ENCODE measurements around the gene GTF2H1.
A peak's percentile ranks its signal among the peaks of the same experiment; 100 is the strongest.

The GTF2H1 gene

DNA sequence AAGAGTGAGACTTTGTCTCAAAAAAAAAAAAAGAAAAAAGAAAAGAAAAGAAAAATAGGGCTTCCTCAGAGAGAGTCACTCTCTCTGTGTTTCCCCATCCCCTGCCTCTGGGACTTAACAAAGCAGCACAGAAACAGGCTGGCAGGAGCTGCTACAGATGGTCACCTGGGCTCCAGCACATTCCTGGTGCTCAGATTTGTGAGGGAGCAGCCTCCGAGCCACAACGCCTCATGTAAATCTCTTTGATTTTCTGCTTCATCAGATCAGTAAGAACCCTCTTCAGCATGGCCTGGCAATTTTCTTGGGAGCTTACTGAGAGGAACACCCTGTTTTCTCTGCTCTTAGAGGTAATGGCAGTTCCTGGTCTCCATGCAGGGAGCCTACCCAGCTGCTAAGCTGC is 56.8 kb downstream of the GTF2H1 start:
- Histone ChIP-seq H3K27ac (ENCODE audit: low read length, poor library complexity, severe bottlenecking) (no peak overlapping the region), H3K14ac (ENCODE audit: low read length in 2 of 2) (no peak overlapping the region), H2AFZ (ENCODE audit: low read depth, low read length) (no peak overlapping the region), H4K8ac (ENCODE audit: low read length) (no peak overlapping the region), H3K36me3 (ENCODE audit: control insufficient read depth in 1 of 2, insufficient read depth in 2 of 2, low read depth in 1 of 2, low read length in 2 of 2) (no peaks in the 10 kb centered on the region), H3K4me3 (ENCODE audit: insufficient read depth in 1 of 2, low read depth in 1 of 2, low read length in 2 of 2) (no peak overlapping the region), H3K18ac (ENCODE audit: low read depth in 1 of 2, low read length in 2 of 2) (peak overlapping the region in 1 of 2 experiments; percentile 34), H3K79me1 (replicated peaks; ENCODE audit: low read length, poor library complexity, severe bottlenecking) (no peaks in the 10 kb centered on the region), H3K4me1 (ENCODE audit: control insufficient read depth, insufficient read depth, low read depth, low read length) (peaks cover 15% of the 10 kb centered on the region), H2BK12ac (ENCODE audit: low read length in 2 of 2) (no peak overlapping the region), H4K91ac (ENCODE audit: low read length) (no peak overlapping the region), H3K9me3 (ENCODE audit: control insufficient read depth, low read length) (no peaks in the 10 kb centered on the region), H3K9ac (ENCODE audit: low read length) (no peak overlapping the region), H2BK15ac (ENCODE audit: low read depth, poor library complexity, severe bottlenecking) (no peak overlapping the region), H2BK120ac (ENCODE audit: low read depth, low read length) (no peak overlapping the region), H3K4ac (ENCODE audit: low read depth in 1 of 2, low read length in 2 of 2) (no peak overlapping the region), H3K23ac (ENCODE audit: low read length in 2 of 2) (no peak overlapping the region), H2BK5ac (ENCODE audit: low read depth, low read length, poor library complexity, severe bottlenecking) (no peak overlapping the region), H2AK5ac (ENCODE audit: low read length, severe bottlenecking) (no peak overlapping the region), H3K27me3 (ENCODE audit: control insufficient read depth in 1 of 2, insufficient read depth in 1 of 2, low read length in 2 of 2) (no peaks in the 10 kb centered on the region), H3K4me2 (ENCODE audit: low read length, poor library complexity, severe bottlenecking) (no peak overlapping the region)
- 71% methylated on average over 2 of the region's 2 CpGs for WGBS
- DNase-seq, result no peak

DNA sequence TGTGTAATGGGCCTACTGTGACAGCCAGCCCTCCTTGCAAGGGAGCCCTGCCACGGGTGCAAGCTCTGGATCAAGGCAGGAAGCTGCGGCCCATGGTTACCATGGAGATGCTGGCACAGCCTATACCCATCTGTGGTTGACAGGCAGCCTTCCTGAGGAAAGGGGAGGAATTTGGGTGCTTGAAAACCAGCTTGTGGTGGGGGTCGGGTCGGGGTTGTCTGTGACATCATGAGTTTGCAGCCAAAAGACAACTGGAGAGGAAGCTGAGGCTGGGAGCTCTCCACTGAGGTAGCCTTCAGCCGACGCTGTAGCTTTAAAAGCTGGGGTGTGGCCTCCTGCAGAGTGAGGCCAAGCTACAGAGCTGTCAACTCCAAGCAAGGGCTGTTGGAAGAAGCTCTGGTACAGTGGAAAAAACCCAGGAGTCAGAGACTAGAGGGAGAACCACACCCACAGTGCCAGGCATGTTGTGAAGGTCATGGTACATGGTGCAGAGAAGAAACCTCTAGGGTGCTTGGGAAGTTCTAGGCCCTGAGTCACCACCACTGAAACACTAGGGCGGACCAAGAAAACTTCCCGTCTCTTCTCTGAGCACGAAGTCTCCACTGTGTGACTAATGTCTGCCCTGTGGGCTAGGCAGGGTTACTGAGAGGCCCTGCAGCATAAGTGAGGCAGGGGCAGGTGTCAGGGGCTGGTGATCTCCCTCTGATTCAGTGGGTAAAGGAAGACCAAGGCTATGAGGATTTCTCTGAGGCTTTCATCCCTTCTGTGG is 61.2 kb downstream of the GTF2H1 start:
- Histone ChIP-seq H3K23ac (ENCODE audit: low read length in 2 of 2) (no peak overlapping the region), H2BK15ac (ENCODE audit: low read depth, poor library complexity, severe bottlenecking) (peak overlapping the region; percentile 75), H2BK12ac (ENCODE audit: low read length in 2 of 2) (peak overlapping the region; percentile 84 to 100), H2AFZ (ENCODE audit: low read depth, low read length) (peak overlapping the region; percentile 75), H4K91ac (ENCODE audit: low read length) (peak overlapping the region; percentile 95), H3K4ac (ENCODE audit: low read depth in 1 of 2, low read length in 2 of 2) (peak overlapping the region; percentile 38 to 96), H3K4me2 (ENCODE audit: low read length, poor library complexity, severe bottlenecking) (peak overlapping the region; percentile 24), H3K79me1 (replicated peaks; ENCODE audit: low read length, poor library complexity, severe bottlenecking) (peaks cover 2% of the 10 kb centered on the region), H3K18ac (ENCODE audit: low read depth in 1 of 2, low read length in 2 of 2) (peak overlapping the region; percentile 95 to 99), H2AK5ac (ENCODE audit: low read length, severe bottlenecking) (peak overlapping the region; percentile 91), H2BK120ac (ENCODE audit: low read depth, low read length) (peak overlapping the region; percentile 71), H3K36me3 (ENCODE audit: control insufficient read depth in 1 of 2, insufficient read depth in 2 of 2, low read depth in 1 of 2, low read length in 2 of 2) (no peaks in the 10 kb centered on the region), H3K4me3 (ENCODE audit: insufficient read depth in 1 of 2, low read depth in 1 of 2, low read length in 2 of 2) (peak overlapping the region in 1 of 2 experiments; percentile 65), H3K9ac (ENCODE audit: low read length) (peak overlapping the region; percentile 92), H3K9me3 (ENCODE audit: control insufficient read depth, low read length) (no peaks in the 10 kb centered on the region), H2BK5ac (ENCODE audit: low read depth, low read length, poor library complexity, severe bottlenecking) (peak overlapping the region; percentile 87), H3K27me3 (ENCODE audit: control insufficient read depth in 1 of 2, insufficient read depth in 1 of 2, low read length in 2 of 2) (no peaks in the 10 kb centered on the region), H3K27ac (ENCODE audit: low read length, poor library complexity, severe bottlenecking) (peak overlapping the region; percentile 97), H4K8ac (ENCODE audit: low read length) (peak overlapping the region; percentile 90), H3K14ac (ENCODE audit: low read length in 2 of 2) (peak overlapping the region in 1 of 2 experiments; percentile 96), H3K4me1 (ENCODE audit: control insufficient read depth, insufficient read depth, low read depth, low read length) (peaks cover 20% of the 10 kb centered on the region)
- WGBS, result 10% methylated on average over 9 of the region's 9 CpGs
- peak; percentile 100 for DNase-seq

- Histone ChIP-seq H3K36me3 (ENCODE audit: control insufficient read depth in 1 of 2, insufficient read depth in 2 of 2, low read depth in 1 of 2, low read length in 2 of 2) (no peaks in the 10 kb centered on the region), H3K9ac (ENCODE audit: low read length) (peak overlapping the region; percentile 92), H3K79me1 (replicated peaks; ENCODE audit: low read length, poor library complexity, severe bottlenecking) (peaks cover 2% of the 10 kb centered on the region), H3K23ac (ENCODE audit: low read length in 2 of 2) (no peak overlapping the region), H3K27me3 (ENCODE audit: control insufficient read depth in 1 of 2, insufficient read depth in 1 of 2, low read length in 2 of 2) (no peaks in the 10 kb centered on the region), H3K14ac (ENCODE audit: low read length in 2 of 2) (peak overlapping the region in 1 of 2 experiments; percentile 44), H3K9me3 (ENCODE audit: control insufficient read depth, low read length) (no peaks in the 10 kb centered on the region), H2AFZ (ENCODE audit: low read depth, low read length) (no peak overlapping the region), H3K27ac (ENCODE audit: low read length, poor library complexity, severe bottlenecking) (peak overlapping the region; percentile 97), H3K4me3 (ENCODE audit: insufficient read depth in 1 of 2, low read depth in 1 of 2, low read length in 2 of 2) (peak overlapping the region in 1 of 2 experiments; percentile 65), H2BK120ac (ENCODE audit: low read depth, low read length) (peak overlapping the region; percentile 83), H2AK5ac (ENCODE audit: low read length, severe bottlenecking) (peak overlapping the region; percentile 91), H2BK12ac (ENCODE audit: low read length in 2 of 2) (peak overlapping the region; percentile 14 to 96), H3K18ac (ENCODE audit: low read depth in 1 of 2, low read length in 2 of 2) (peak overlapping the region; percentile 88 to 95), H2BK15ac (ENCODE audit: low read depth, poor library complexity, severe bottlenecking) (no peak overlapping the region), H4K91ac (ENCODE audit: low read length) (peak overlapping the region; percentile 89), H2BK5ac (ENCODE audit: low read depth, low read length, poor library complexity, severe bottlenecking) (peak overlapping the region; percentile 92), H4K8ac (ENCODE audit: low read length) (peak overlapping the region; percentile 90), H3K4me1 (ENCODE audit: control insufficient read depth, insufficient read depth, low read depth, low read length) (peaks cover 22% of the 10 kb centered on the region), H3K4me2 (ENCODE audit: low read length, poor library complexity, severe bottlenecking) (peak overlapping the region; percentile 24), H3K4ac (ENCODE audit: low read depth in 1 of 2, low read length in 2 of 2) (peak overlapping the region; percentile 38 to 92)
- WGBS, result 4% methylated on average over 3 of the region's 3 CpGs
- DNase-seq, result no peak
Measured at GRCh38 chr11:18384157-18384641, 61.8 kb downstream of the GTF2H1 start.

GRCh38 chr11:18390088-18390487 is 67.7 kb downstream of the GTF2H1 start:
- no peak overlapping the region for H2BK15ac ChIP-seq (ENCODE audit: low read depth, poor library complexity, severe bottlenecking)
- H3K4ac ChIP-seq (ENCODE audit: low read depth in 1 of 2, low read length in 2 of 2), result no peak overlapping the region
- no peak overlapping the region for H3K14ac ChIP-seq (ENCODE audit: low read length in 2 of 2)
- H3K23ac ChIP-seq (ENCODE audit: low read length in 2 of 2), result no peak overlapping the region
- H2AK5ac ChIP-seq (ENCODE audit: low read length, severe bottlenecking), result no peak overlapping the region
- H2BK12ac ChIP-seq (ENCODE audit: low read length in 2 of 2), result no peak overlapping the region
- peaks cover 17% of the 10 kb centered on the region for H3K4me1 ChIP-seq (ENCODE audit: control insufficient read depth, insufficient read depth, low read depth, low read length)
- H4K91ac ChIP-seq (ENCODE audit: low read length), result no peak overlapping the region
- WGBS, result 92% methylated on average over 3 of the region's 3 CpGs
- no peaks in the 10 kb centered on the region for H3K36me3 ChIP-seq (ENCODE audit: control insufficient read depth in 1 of 2, insufficient read depth in 2 of 2, low read depth in 1 of 2, low read length in 2 of 2)
- H3K18ac ChIP-seq (ENCODE audit: low read depth in 1 of 2, low read length in 2 of 2), result no peak overlapping the region
- no peak for DNase-seq
- H3K27ac ChIP-seq (ENCODE audit: low read length, poor library complexity, severe bottlenecking), result no peak overlapping the region
- H2BK5ac ChIP-seq (ENCODE audit: low read depth, low read length, poor library complexity, severe bottlenecking), result no peak overlapping the region
- H3K9me3 ChIP-seq (ENCODE audit: control insufficient read depth, low read length), result no peaks in the 10 kb centered on the region
- H3K4me2 ChIP-seq (ENCODE audit: low read length, poor library complexity, severe bottlenecking), result no peak overlapping the region
- H3K4me3 ChIP-seq (ENCODE audit: insufficient read depth in 1 of 2, low read depth in 1 of 2, low read length in 2 of 2), result no peak overlapping the region
- no peak overlapping the region for H3K9ac ChIP-seq (ENCODE audit: low read length)
- H3K79me1 ChIP-seq (replicated peaks; ENCODE audit: low read length, poor library complexity, severe bottlenecking), result peaks cover 2% of the 10 kb centered on the region
- H3K27me3 ChIP-seq (ENCODE audit: control insufficient read depth in 1 of 2, insufficient read depth in 1 of 2, low read length in 2 of 2), result no peaks in the 10 kb centered on the region
- H2BK120ac ChIP-seq (ENCODE audit: low read depth, low read length), result no peak overlapping the region
- H2AFZ ChIP-seq (ENCODE audit: low read depth, low read length), result no peak overlapping the region
- no peak overlapping the region for H4K8ac ChIP-seq (ENCODE audit: low read length)

Measured in mesenchymal stem cell (in vitro differentiated cells and primary cell).